ENCODE measurements around the gene MYB.
"Not testable (repeated sequence)": the region's sequence is repeated elsewhere in the genome, so short reads cannot be mapped to it uniquely, and the experiment has no call there.

Gene MYB

GRCh38 chr6:135148889-135149288, 32.2 kb upstream of the MYB start:
- no peak overlapping the region for H3K9ac ChIP-seq (ENCODE audit: low read depth, low read length)
- no peak overlapping the region for H3K27ac ChIP-seq (ENCODE audit: low read length)
- H3K4me3 ChIP-seq (ENCODE audit: low read length), result no peak overlapping the region
- H3K36me3 ChIP-seq (ENCODE audit: insufficient read depth, low read depth, low read length), result no peaks in the 10 kb centered on the region
- no peaks in the 10 kb centered on the region for H3K9me3 ChIP-seq (ENCODE audit: insufficient read depth, low read depth, low read length)
- no peaks in the 10 kb centered on the region for H3K27me3 ChIP-seq (ENCODE audit: insufficient read depth, low read length)
- H3K4me1 ChIP-seq (ENCODE audit: insufficient read depth, low read length), result no peaks in the 10 kb centered on the region

- H3K9me3 ChIP-seq (ENCODE audit: insufficient read depth, low read depth, low read length), result no peaks in the 10 kb centered on the region
- H3K36me3 ChIP-seq (ENCODE audit: insufficient read depth, low read depth, low read length), result no peaks in the 10 kb centered on the region
- no peak overlapping the region for H3K4me3 ChIP-seq (ENCODE audit: low read length)
- no peak overlapping the region for H3K9ac ChIP-seq (ENCODE audit: low read depth, low read length)
- H3K27me3 ChIP-seq (ENCODE audit: insufficient read depth, low read length), result no peaks in the 10 kb centered on the region
- H3K4me1 ChIP-seq (ENCODE audit: insufficient read depth, low read length), result no peaks in the 10 kb centered on the region
- H3K27ac ChIP-seq (ENCODE audit: low read length), result no peak overlapping the region
Observed at GRCh38 chr6:135149376-135149775, 31.7 kb upstream of the MYB start.

GRCh38 chr6:135150481-135150880, 30.6 kb upstream of the MYB start:
- H3K27me3 ChIP-seq (ENCODE audit: insufficient read depth, low read length); H3K4me3 ChIP-seq (ENCODE audit: low read length); H3K36me3 ChIP-seq (ENCODE audit: insufficient read depth, low read depth, low read length); H3K9me3 ChIP-seq (ENCODE audit: insufficient read depth, low read depth, low read length); H3K4me1 ChIP-seq (ENCODE audit: insufficient read depth, low read length); H3K27ac ChIP-seq (ENCODE audit: low read length); H3K9ac ChIP-seq (ENCODE audit: low read depth, low read length): not testable (repeated sequence)

- H3K27ac ChIP-seq (ENCODE audit: low read length); H3K4me3 ChIP-seq (ENCODE audit: low read length); H3K36me3 ChIP-seq (ENCODE audit: insufficient read depth, low read depth, low read length); H3K9me3 ChIP-seq (ENCODE audit: insufficient read depth, low read depth, low read length); H3K27me3 ChIP-seq (ENCODE audit: insufficient read depth, low read length); H3K4me1 ChIP-seq (ENCODE audit: insufficient read depth, low read length); H3K9ac ChIP-seq (ENCODE audit: low read depth, low read length): not testable (repeated sequence)
Observed at GRCh38 chr6:135154125-135154524, 27.0 kb upstream of the MYB start.

GRCh38 chr6:135158397-135158796, 22.7 kb upstream of the MYB start:
- Histone ChIP-seq H3K4me1 (ENCODE audit: insufficient read depth, low read length) (no peaks in the 10 kb centered on the region), H3K27ac (ENCODE audit: low read length) (no peak overlapping the region), H3K36me3 (ENCODE audit: insufficient read depth, low read depth, low read length) (no peaks in the 10 kb centered on the region), H3K9ac (ENCODE audit: low read depth, low read length) (no peak overlapping the region), H3K27me3 (ENCODE audit: insufficient read depth, low read length) (no peaks in the 10 kb centered on the region), H3K4me3 (ENCODE audit: low read length) (no peak overlapping the region), H3K9me3 (ENCODE audit: insufficient read depth, low read depth, low read length) (no peaks in the 10 kb centered on the region)

GRCh38 chr6:135159531-135159930, 21.6 kb upstream of the MYB start:
- H3K4me1 ChIP-seq (ENCODE audit: insufficient read depth, low read length), result no peaks in the 10 kb centered on the region

GRCh38 chr6:135161411-135162395, 19.4 kb upstream of the MYB start:
- Histone ChIP-seq H3K9me3 (ENCODE audit: insufficient read depth, low read depth, low read length) (no peaks in the 10 kb centered on the region), H3K4me3 (ENCODE audit: low read length) (no peak overlapping the region), H3K9ac (ENCODE audit: low read depth, low read length) (no peak overlapping the region), H3K27me3 (ENCODE audit: insufficient read depth, low read length) (no peaks in the 10 kb centered on the region), H3K4me1 (ENCODE audit: insufficient read depth, low read length) (no peaks in the 10 kb centered on the region), H3K36me3 (ENCODE audit: insufficient read depth, low read depth, low read length) (no peaks in the 10 kb centered on the region), H3K27ac (ENCODE audit: low read length) (no peak overlapping the region)

More at GRCh38 chr6:135159531-135159930, 21.6 kb upstream of the MYB start:
- H3K4me3 ChIP-seq (ENCODE audit: low read length), result no peak overlapping the region
- H3K9ac ChIP-seq (ENCODE audit: low read depth, low read length), result no peak overlapping the region
- no peaks in the 10 kb centered on the region for H3K27me3 ChIP-seq (ENCODE audit: insufficient read depth, low read length)
- H3K27ac ChIP-seq (ENCODE audit: low read length), result no peak overlapping the region
- no peaks in the 10 kb centered on the region for H3K36me3 ChIP-seq (ENCODE audit: insufficient read depth, low read depth, low read length)
- no peaks in the 10 kb centered on the region for H3K9me3 ChIP-seq (ENCODE audit: insufficient read depth, low read depth, low read length)

GRCh38 chr6:135162678-135163439, 18.2 kb upstream of the MYB start:
- Histone ChIP-seq H3K9me3 (ENCODE audit: insufficient read depth, low read depth, low read length) (no peaks in the 10 kb centered on the region), H3K9ac (ENCODE audit: low read depth, low read length) (no peak overlapping the region), H3K27me3 (ENCODE audit: insufficient read depth, low read length) (no peaks in the 10 kb centered on the region), H3K36me3 (ENCODE audit: insufficient read depth, low read depth, low read length) (no peaks in the 10 kb centered on the region), H3K4me3 (ENCODE audit: low read length) (no peak overlapping the region), H3K4me1 (ENCODE audit: insufficient read depth, low read length) (no peaks in the 10 kb centered on the region), H3K27ac (ENCODE audit: low read length) (no peak overlapping the region)

- Histone ChIP-seq H3K4me3 (ENCODE audit: low read length) (no peak overlapping the region), H3K9ac (ENCODE audit: low read depth, low read length) (no peak overlapping the region), H3K4me1 (ENCODE audit: insufficient read depth, low read length) (no peaks in the 10 kb centered on the region), H3K27ac (ENCODE audit: low read length) (no peak overlapping the region), H3K36me3 (ENCODE audit: insufficient read depth, low read depth, low read length) (no peaks in the 10 kb centered on the region), H3K9me3 (ENCODE audit: insufficient read depth, low read depth, low read length) (no peaks in the 10 kb centered on the region), H3K27me3 (ENCODE audit: insufficient read depth, low read length) (no peaks in the 10 kb centered on the region)
Observed at GRCh38 chr6:135163440-135163738, 17.7 kb upstream of the MYB start.

GRCh38 chr6:135164387-135164786, 16.7 kb upstream of the MYB start:
- not testable (repeated sequence) for H3K27me3 ChIP-seq (ENCODE audit: insufficient read depth, low read length); H3K27ac ChIP-seq (ENCODE audit: low read length); H3K36me3 ChIP-seq (ENCODE audit: insufficient read depth, low read depth, low read length); H3K4me3 ChIP-seq (ENCODE audit: low read length); H3K9me3 ChIP-seq (ENCODE audit: insufficient read depth, low read depth, low read length); H3K9ac ChIP-seq (ENCODE audit: low read depth, low read length); H3K4me1 ChIP-seq (ENCODE audit: insufficient read depth, low read length)

- H3K36me3 ChIP-seq (ENCODE audit: insufficient read depth, low read depth, low read length), result no peaks in the 10 kb centered on the region
- no peaks in the 10 kb centered on the region for H3K9me3 ChIP-seq (ENCODE audit: insufficient read depth, low read depth, low read length)
- no peak overlapping the region for H3K4me3 ChIP-seq (ENCODE audit: low read length)
- no peak overlapping the region for H3K27ac ChIP-seq (ENCODE audit: low read length)
- no peak overlapping the region for H3K9ac ChIP-seq (ENCODE audit: low read depth, low read length)
- H3K27me3 ChIP-seq (ENCODE audit: insufficient read depth, low read length), result no peaks in the 10 kb centered on the region
- H3K4me1 ChIP-seq (ENCODE audit: insufficient read depth, low read length), result no peaks in the 10 kb centered on the region
Observed at GRCh38 chr6:135165031-135165430, 16.1 kb upstream of the MYB start.

GRCh38 chr6:135166515-135166914, 14.6 kb upstream of the MYB start:
- Histone ChIP-seq H3K27me3 (ENCODE audit: insufficient read depth, low read length) (no peaks in the 10 kb centered on the region), H3K9ac (ENCODE audit: low read depth, low read length) (no peak overlapping the region), H3K27ac (ENCODE audit: low read length) (no peak overlapping the region), H3K4me1 (ENCODE audit: insufficient read depth, low read length) (no peaks in the 10 kb centered on the region), H3K4me3 (ENCODE audit: low read length) (no peak overlapping the region), H3K9me3 (ENCODE audit: insufficient read depth, low read depth, low read length) (no peaks in the 10 kb centered on the region), H3K36me3 (ENCODE audit: insufficient read depth, low read depth, low read length) (no peaks in the 10 kb centered on the region)
